SK-N-SH treated with all-trans-retinoic acid at 6 μM for 48 hours (cell line): ENCODE data around the gene ITPR3.

Source experiments
- ARNTL ChIP-seq: fragments of 450-650 bp; formaldehyde crosslinking; IDR thresholded peaks from 2 replicates; pipeline ENCODE4 v1.5.0; 2020; ENCODE audit warnings: low read depth, mild to moderate bottlenecking, moderate library complexity, borderline replicate concordance
- TF ChIP-seq, protein P1 (sequence below): fragments of 250-450 bp; sonication (Bioruptor Pico); IDR thresholded peaks from 2 replicates; pipeline ENCODE4 v1.8.0; 2021; ENCODE audit warnings: low read depth, mild to moderate bottlenecking, moderate library complexity, borderline replicate concordance

DNA sequence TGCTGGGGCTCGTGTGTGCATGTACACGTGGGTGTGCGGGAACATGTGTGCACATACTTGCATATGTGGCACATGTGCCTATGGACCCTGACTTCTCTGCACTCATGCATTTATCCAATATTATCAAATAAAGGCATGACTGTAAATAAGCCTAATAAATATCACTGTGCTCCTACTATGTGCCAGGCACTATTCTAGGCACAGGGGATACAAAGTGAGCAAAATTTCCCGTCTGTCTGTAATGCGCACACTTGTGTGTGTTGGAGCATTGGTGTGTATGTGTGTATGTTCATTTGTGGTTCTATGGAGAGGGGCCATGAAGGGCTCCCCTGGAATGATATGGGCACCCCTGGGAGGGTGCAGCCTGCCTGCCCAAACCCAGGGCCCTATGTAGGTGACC, 41.9 kb downstream of the ITPR3 start:
- TF ChIP-seq, protein P1, sequence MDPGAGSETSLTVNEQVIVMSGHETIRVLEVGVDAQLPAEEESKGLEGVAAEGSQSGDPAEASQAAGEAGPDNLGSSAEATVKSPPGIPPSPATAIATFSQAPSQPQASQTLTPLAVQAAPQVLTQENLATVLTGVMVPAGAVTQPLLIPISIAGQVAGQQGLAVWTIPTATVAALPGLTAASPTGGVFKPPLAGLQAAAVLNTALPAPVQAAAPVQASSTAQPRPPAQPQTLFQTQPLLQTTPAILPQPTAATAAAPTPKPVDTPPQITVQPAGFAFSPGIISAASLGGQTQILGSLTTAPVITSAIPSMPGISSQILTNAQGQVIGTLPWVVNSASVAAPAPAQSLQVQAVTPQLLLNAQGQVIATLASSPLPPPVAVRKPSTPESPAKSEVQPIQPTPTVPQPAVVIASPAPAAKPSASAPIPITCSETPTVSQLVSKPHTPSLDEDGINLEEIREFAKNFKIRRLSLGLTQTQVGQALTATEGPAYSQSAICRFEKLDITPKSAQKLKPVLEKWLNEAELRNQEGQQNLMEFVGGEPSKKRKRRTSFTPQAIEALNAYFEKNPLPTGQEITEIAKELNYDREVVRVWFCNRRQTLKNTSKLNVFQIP (CRISPR knock-in tag), result no peak
- TF ChIP-seq ARNTL (CRISPR knock-in tag), result no peak
